ENCODE results near the gene TNNT2. TPM values are rescaled to one million over a fixed set of nuclear protein-coding genes. Genes with fewer than 3 reads are reported as not detected.

TNNT2 gene
- total RNA-seq, 6 experiments from 2014 or later, result 0.18 to 1.1 (median 0.24) TPM; not detected in 3

GRCh38 chr1:201391225-201391624 is 13.7 kb upstream of the TNNT2 start:
- H3K36me3 ChIP-seq, result peaks cover 0 to 15% (median 4%) of the 10 kb centered on the region in 4 donors
- WGBS (ENCODE audit: insufficient coverage, low coverage, low lambda C conversion rate, missing lambda C conversion rate), result 80% methylated on average over 1 of the region's 1 CpG
- intact Hi-C loops (cut with DNase I), result no loop called here
- no peak overlapping the region for H3K4me3 ChIP-seq
- H3K27ac ChIP-seq, result no peak overlapping the region
- peaks cover 0 to 10% (median 5%) of the 10 kb centered on the region in 4 donors for H3K4me1 ChIP-seq
- ATAC-seq, result no peak
- H3K9me3 ChIP-seq, result no peaks in the 10 kb centered on the region
- no peak for TF ChIP-seq POLR2A (IDR thresholded peaks at IDR 0.05)
- no peak for TF ChIP-seq CTCF (IDR thresholded peaks at IDR 0.05)
- H3K27me3 ChIP-seq, result no peaks in the 10 kb centered on the region
- no peak for DNase-seq

GRCh38 chr1:201389051-201389450 is 11.6 kb upstream of the TNNT2 start:
- H3K27me3 ChIP-seq, result no peaks in the 10 kb centered on the region
- WGBS (ENCODE audit: insufficient coverage, low coverage, low lambda C conversion rate, missing lambda C conversion rate), result 73% methylated on average over 2 of the region's 12 CpGs
- intact Hi-C loops (cut with DNase I), result no loop called here
- no peak overlapping the region for H3K27ac ChIP-seq
- H3K9me3 ChIP-seq, result no peaks in the 10 kb centered on the region
- no peaks in the 10 kb centered on the region for H3K4me1 ChIP-seq
- no peak overlapping the region for H3K4me3 ChIP-seq
- TF ChIP-seq POLR2A (IDR thresholded peaks at IDR 0.05) (no peak), CTCF (IDR thresholded peaks at IDR 0.05) (no peak)
- ATAC-seq, result no peak
- no peak for DNase-seq
- peaks cover 0 to 16% (median 4%) of the 10 kb centered on the region in 4 donors for H3K36me3 ChIP-seq

- Histone ChIP-seq H3K4me3 (no peak overlapping the region), H3K36me3 (peaks cover 0 to 16% (median 4%) of the 10 kb centered on the region in 4 donors), H3K27me3 (no peaks in the 10 kb centered on the region), H3K9me3 (no peaks in the 10 kb centered on the region), H3K27ac (no peak overlapping the region), H3K4me1 (no peaks in the 10 kb centered on the region)
- TF ChIP-seq CTCF (IDR thresholded peaks at IDR 0.05), result no peak
- no peak for TF ChIP-seq POLR2A (IDR thresholded peaks at IDR 0.05)
- WGBS (ENCODE audit: insufficient coverage, low coverage, low lambda C conversion rate, missing lambda C conversion rate), result 80% methylated on average over 1 of the region's 8 CpGs
- intact Hi-C loops (cut with DNase I), result no loop called here
- DNase-seq (no peak), ATAC-seq (no peak)
Observed at GRCh38 chr1:201386208-201386607, 8.7 kb upstream of the TNNT2 start.

- Histone ChIP-seq H3K4me1 (no peaks in the 10 kb centered on the region), H3K27me3 (no peaks in the 10 kb centered on the region), H3K27ac (no peak overlapping the region), H3K9me3 (no peaks in the 10 kb centered on the region), H3K36me3 (peaks cover 0 to 16% (median 4%) of the 10 kb centered on the region in 4 donors), H3K4me3 (no peak overlapping the region)
- WGBS (ENCODE audit: insufficient coverage, low coverage, low lambda C conversion rate, missing lambda C conversion rate), result 59% methylated on average over 5 of the region's 8 CpGs
- DNase-seq, result peak; percentile 67 to 78 (median 72)
- intact Hi-C loops (cut with DNase I), result no loop called here
- peak; percentile 90 to 95 (median 94) for ATAC-seq
- TF ChIP-seq CTCF (IDR thresholded peaks at IDR 0.05), result peak; percentile 79 to 93 (median 88)
- TF ChIP-seq POLR2A (IDR thresholded peaks at IDR 0.05), result no peak
Observed at GRCh38 chr1:201385299-201385891, 7.9 kb upstream of the TNNT2 start.
